BE2C (cell line): ENCODE measurements around the gene PYDC1.
"Not testable (repeated sequence)": the region's sequence is repeated elsewhere in the genome, so short reads cannot be mapped to it uniquely, and the experiment has no call there.

Experiments used
- DNase-seq: peaks from one replicate; pipeline ENCODE4 v3.0.0-alpha.2; 2020
- H3K27me3 ChIP-seq: fragments of 250-450 bp; sonication (Bioruptor Pico); 2 replicates; pipeline ENCODE4 v1.5.1; 2020; ENCODE audit warnings: mild to moderate bottlenecking
- H3K36me3 ChIP-seq: fragments of 250-450 bp; sonication (Bioruptor Pico); 2 replicates; pipeline ENCODE4 v1.5.1; 2020; ENCODE audit warnings: mild to moderate bottlenecking
- H3K4me1 ChIP-seq: fragments of 250-450 bp; sonication (Bioruptor Pico); 2 replicates; pipeline ENCODE4 v1.5.1; 2020
- H3K4me3 ChIP-seq: 2 replicates; pipeline ENCODE4 v1.5.1; 2011; ENCODE audit warnings: low read depth, low read length
- H3K9me3 ChIP-seq: fragments of 250-450 bp; sonication (Bioruptor Pico); 2 replicates; pipeline ENCODE4 v1.5.1; 2020
- CTCF ChIP-seq: IDR thresholded peaks from 2 replicates; pipeline ENCODE4 v1.5.1; 2012; ENCODE audit warnings: mild to moderate bottlenecking, low read depth, low read length

The PYDC1 gene

GRCh38 chr16:31179219-31179746 is 37.7 kb downstream of the PYDC1 start:
- peaks cover 34% of the 10 kb centered on the region for H3K36me3 ChIP-seq
- H3K9me3 ChIP-seq, result no peaks in the 10 kb centered on the region
- DNase-seq, result no peak
- H3K27me3 ChIP-seq, result no peaks in the 10 kb centered on the region
- TF ChIP-seq CTCF, result no peak
- H3K4me1 ChIP-seq, result no peaks in the 10 kb centered on the region; the same call in none of the 2 replicates
- peak overlapping the region; percentile 97 for H3K4me3 ChIP-seq

GRCh38 chr16:31177136-31177535 is 39.8 kb downstream of the PYDC1 start:
- Histone ChIP-seq H3K9me3 (no peaks in the 10 kb centered on the region), H3K4me3 (no peak overlapping the region), H3K36me3 (peaks cover 13% of the 10 kb centered on the region), H3K27me3 (no peaks in the 10 kb centered on the region), H3K4me1 (no peaks in the 10 kb centered on the region)
- no peak for TF ChIP-seq CTCF
- DNase-seq, result no peak

GRCh38 chr16:31170048-31170447 is 46.9 kb downstream of the PYDC1 start:
- not testable (repeated sequence) for H3K4me1 ChIP-seq, H3K36me3 ChIP-seq, H3K4me3 ChIP-seq, DNase-seq, H3K9me3 ChIP-seq, H3K27me3 ChIP-seq

GRCh38 chr16:31168848-31169247 is 48.1 kb downstream of the PYDC1 start:
- no peak for DNase-seq
- H3K36me3 ChIP-seq, result no peaks in the 10 kb centered on the region
- no peak for TF ChIP-seq CTCF
- H3K27me3 ChIP-seq, result no peaks in the 10 kb centered on the region
- H3K4me3 ChIP-seq, result no peak overlapping the region
- no peaks in the 10 kb centered on the region for H3K9me3 ChIP-seq
- no peaks in the 10 kb centered on the region for H3K4me1 ChIP-seq

- DNase-seq, result no peak
- Histone ChIP-seq H3K27me3 (no peaks in the 10 kb centered on the region), H3K4me3 (no peak overlapping the region), H3K4me1 (no peaks in the 10 kb centered on the region), H3K9me3 (no peaks in the 10 kb centered on the region), H3K36me3 (no peaks in the 10 kb centered on the region)
- TF ChIP-seq CTCF, result no peak
These were observed 49.6 kb downstream of the PYDC1 start for GRCh38 chr16:31167315-31167714.
